IMR-90 (cell line): ENCODE data around the gene UNC5A. TPM values are rescaled to one million over a fixed set of nuclear protein-coding genes. Genes with fewer than 3 reads are reported as not detected.

Source experiments
- ATAC-seq: fragments of 200-7000 bp; cut with Tn5 transposase; 2 replicates; pipeline ENCODE4 v1.9.1; 2020; ENCODE audit warnings: low read depth, mild to moderate bottlenecking, moderate library complexity
- BruUV-seq: library from RNA; stranded (reverse); fragments of 400-500 nt; replicated peaks from 2 replicates; lab custom pipeline; 2021; lab: Mats Ljungman, UMichigan
- CTCF ChIA-PET: fragments of 300-600 bp; formaldehyde crosslinking; extraction: SDS; loops from one replicate; lab custom pipeline; 2021; ENCODE audit warnings: antibody characterized with exemption; lab: Yijun Ruan, JAX
- POLR2A ChIA-PET: fragments of 300-600 bp; sonication (Branson Sonifier 250); formaldehyde crosslinking; loops from one replicate; lab custom pipeline; 2022; ENCODE audit warnings: antibody characterized with exemption; ENCODE audit not compliant: unreplicated experiment; lab: Charles Lee
- DNase-seq: peaks from one replicate; pipeline ENCODE4 v3.0.0; 2013
- H2AFZ ChIP-seq: replicated peaks from 2 replicates; pipeline ENCODE3; 2013; ENCODE audit warnings: low read length, mild to moderate bottlenecking; ENCODE audit not compliant: poor library complexity
- H2AK5ac ChIP-seq: 2 replicates; pipeline ENCODE4 v1.6.1; 2013; ENCODE audit warnings: low read depth, low read length, inconsistent platforms
- H2AK9ac ChIP-seq: replicated peaks from 2 replicates; pipeline ENCODE3; 2013; ENCODE audit warnings: mild to moderate bottlenecking, low read depth, low read length, moderate library complexity; ENCODE audit not compliant: poor library complexity
- H2BK120ac ChIP-seq: 2 replicates; pipeline ENCODE4 v1.6.1; 2013; ENCODE audit warnings: low read depth, low read length, inconsistent platforms
- H2BK15ac ChIP-seq: 3 replicates; pipeline ENCODE4 v1.6.1; 2013; ENCODE audit warnings: low read depth, low read length, inconsistent platforms
- H2BK20ac ChIP-seq: 2 replicates; pipeline ENCODE4 v1.6.1; 2013; ENCODE audit warnings: low read depth, mild to moderate bottlenecking, inconsistent platforms, low read length, moderate library complexity
- H2BK5ac ChIP-seq: 2 replicates; pipeline ENCODE4 v1.6.1; 2013; ENCODE audit warnings: mild to moderate bottlenecking, low read depth, low read length, inconsistent platforms; ENCODE audit not compliant: poor library complexity, severe bottlenecking
- H3K14ac ChIP-seq: replicated peaks from 2 replicates; pipeline ENCODE4 v1.6.1; 2013; ENCODE audit warnings: low read depth, low read length, inconsistent platforms
- H3K18ac ChIP-seq: 2 replicates; pipeline ENCODE4 v1.6.1; 2013; ENCODE audit warnings: low read depth, low read length, control low read depth
- H3K23ac ChIP-seq: 2 replicates; pipeline ENCODE4 v1.6.1; 2013; ENCODE audit warnings: low read depth, low read length, inconsistent platforms
- H3K27ac ChIP-seq: 2 replicates; pipeline ENCODE4 v1.5.1; 2013; ENCODE audit warnings: mild to moderate bottlenecking, control low read depth, low read length; ENCODE audit not compliant: insufficient read depth
- H3K27me3 ChIP-seq: 2 replicates; pipeline ENCODE4 v1.6.1; 2013; ENCODE audit warnings: low read length; ENCODE audit not compliant: control insufficient read depth, insufficient read depth
- H3K36me3 ChIP-seq: 2 replicates; pipeline ENCODE4 v1.6.1; 2013; ENCODE audit warnings: low read length, mixed read lengths; ENCODE audit not compliant: control insufficient read depth, insufficient read depth
- H3K4ac ChIP-seq: 2 replicates; pipeline ENCODE4 v1.6.1; 2013; ENCODE audit warnings: low read depth, low read length, inconsistent platforms
- H3K4me1 ChIP-seq: 2 replicates; pipeline ENCODE4 v1.6.1; 2013; ENCODE audit warnings: low read length, mixed read lengths; ENCODE audit not compliant: control insufficient read depth, insufficient read depth
- H3K4me2 ChIP-seq: 2 replicates; pipeline ENCODE4 v1.6.1; 2013; ENCODE audit warnings: low read depth, mild to moderate bottlenecking, control low read depth, low read length, moderate library complexity
- H3K4me3 ChIP-seq: 2 replicates; pipeline ENCODE4 v1.5.1; 2013; ENCODE audit warnings: low read depth, mild to moderate bottlenecking, control low read depth, low read length, moderate library complexity; ENCODE audit not compliant: insufficient read depth
- H3K56ac ChIP-seq: 2 replicates; pipeline ENCODE4 v1.6.1; 2013; ENCODE audit warnings: low read length, inconsistent platforms; ENCODE audit not compliant: insufficient read depth; ENCODE audit errors: extremely low read depth
- H3K79me1 ChIP-seq, 2 experiments: 2 replicates each; pipeline ENCODE4 v1.6.1; 2013; ENCODE audit warnings: low read length in 2 of 2, inconsistent platforms in 1 of 2, low read depth in 1 of 2
- H3K9ac ChIP-seq: 2 replicates; pipeline ENCODE4 v1.6.1; 2013; ENCODE audit warnings: low read depth, low read length, control low read depth
- H3K9me1 ChIP-seq: 2 replicates; pipeline ENCODE4 v1.6.1; 2013; ENCODE audit warnings: low read length, inconsistent platforms; ENCODE audit not compliant: insufficient read depth
- H3K9me3 ChIP-seq: 2 replicates; pipeline ENCODE4 v1.6.1; 2013; ENCODE audit warnings: low read length; ENCODE audit not compliant: control insufficient read depth, insufficient read depth
- H4K20me1 ChIP-seq: 2 replicates; pipeline ENCODE4 v1.6.1; 2013; ENCODE audit warnings: low read length, inconsistent platforms; ENCODE audit not compliant: insufficient read depth
- H4K5ac ChIP-seq: 2 replicates; pipeline ENCODE4 v1.6.1; 2013; ENCODE audit warnings: mild to moderate bottlenecking, low read depth, low read length, control low read depth
- H4K8ac ChIP-seq, 2 experiments: 2 replicates each; pipeline ENCODE4 v1.6.1; 2013; ENCODE audit warnings: low read depth in 2 of 2, low read length in 2 of 2, control low read depth in 1 of 2, inconsistent platforms in 1 of 2
- H4K91ac ChIP-seq: 2 replicates; pipeline ENCODE4 v1.6.1; 2013; ENCODE audit warnings: low read depth, low read length, inconsistent platforms; ENCODE audit not compliant: insufficient read depth
- POLR2A ChIP-seq: IDR thresholded peaks from 2 replicates; pipeline ENCODE4 v1.6.1; 2012; ENCODE audit warnings: mild to moderate bottlenecking, low read depth, low read length
- SMC3 ChIP-seq: fragments of 150-350 bp; IDR thresholded peaks from 2 replicates; pipeline ENCODE4 v1.6.1; 2016; ENCODE audit warnings: low read depth, mild to moderate bottlenecking, antibody characterized with exemption, low read length, moderate library complexity
- WGBS, 2 experiments: methylation state at CpG; one replicate each; pipeline versions ENCODE4 v1.1.5 to v1.1.7; 2013; ENCODE audit warnings: missing lambda C conversion rate in 2 of 2; ENCODE audit not compliant: insufficient read length in 1 of 2; ENCODE audit errors: extremely low coverage in 2 of 2; 5-methylcytosine and 5-hydroxymethylcytosine counted together
- dilution Hi-C: fragments of 300-500 bp; cut with HindIII; formaldehyde crosslinking; loops from one replicate; pipeline ENCODE4 v1.14.3; 2018; ENCODE audit warnings: low sequenced_read_pairs; ENCODE audit not compliant: unreplicated experiment
- in situ Hi-C: fragments of 300-500 bp; cut with MboI; formaldehyde crosslinking; loops from 3 replicates; pipeline ENCODE4 v1.14.3; 2019; ENCODE audit warnings: low sequenced_read_pairs, inconsistent platforms, mixed read lengths
- intact Hi-C: fragments of 100-400 bp; cut with micrococcal nuclease; formaldehyde crosslinking; loops from 2 replicates; pipeline ENCODE4 v1.10.0; 2022
- polyA plus RNA-seq, 3 experiments: library from polyadenylated mRNA; depleted of rRNA; stranded (reverse); fragments of >200 nt; gene quantifications; 2 replicates each; pipeline ENCODE4 v1.2.3, GENCODE V29; 2012; ENCODE audit warnings: low replicate concordance in 1 of 3
- total RNA-seq: library from RNA; depleted of rRNA; stranded (reverse); fragments of >200 nt; gene quantifications from 2 replicates; pipeline ENCODE4 v1.2.3, GENCODE V29; 2012

The UNC5A gene
- total and polyA plus RNA-seq, 2 of the 4 experiments (the other 2 are of a cell fraction) = not detected

DNA sequence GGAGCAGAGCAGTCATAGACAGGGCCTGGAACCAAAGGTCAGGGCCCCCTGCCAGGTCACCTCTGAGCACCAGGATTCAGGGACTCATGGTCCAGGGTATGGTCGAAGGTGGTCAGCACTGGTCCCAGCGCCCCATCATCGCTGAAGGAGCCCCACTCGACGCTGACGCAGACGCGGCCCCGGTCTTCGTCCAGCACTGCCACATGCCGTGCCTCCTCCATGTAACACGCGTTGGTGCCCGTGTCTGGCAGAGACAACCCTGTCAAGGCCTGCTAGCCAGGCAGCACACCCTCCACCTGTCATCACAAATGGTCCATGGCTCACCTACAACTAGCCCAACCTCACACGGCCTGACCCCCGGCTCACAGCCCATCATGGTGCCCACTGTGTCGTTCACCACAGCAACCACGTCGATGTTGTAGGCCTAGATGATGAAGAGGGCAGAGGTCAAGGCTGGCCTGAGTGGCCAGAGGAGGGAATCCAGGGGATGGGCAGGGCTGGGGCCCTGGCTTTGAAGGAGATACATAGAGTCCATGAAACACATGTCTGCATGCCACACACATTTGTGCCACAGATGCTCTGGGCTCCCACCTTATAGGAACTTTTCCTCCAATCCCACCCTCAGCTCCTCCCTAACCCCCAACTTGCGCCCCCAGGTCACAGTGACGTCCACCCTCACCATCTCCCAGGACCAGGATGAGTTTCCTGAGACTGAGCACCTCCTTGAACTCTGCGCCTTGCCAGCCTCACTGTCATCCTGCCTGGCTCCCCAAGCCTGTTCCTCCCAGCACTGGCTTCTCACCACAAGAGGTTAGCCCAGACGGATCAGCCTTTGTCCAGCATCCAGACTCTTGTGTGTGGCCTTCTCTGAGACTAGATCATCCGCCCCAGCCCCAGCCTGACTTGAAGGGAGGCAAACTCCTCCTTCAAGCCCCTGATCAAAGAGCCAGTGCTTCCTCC lies 79.2 kb downstream of the UNC5A start:
- no peak overlapping the region for H2BK5ac ChIP-seq
- no peak overlapping the region for H3K18ac ChIP-seq
- H3K9ac ChIP-seq = no peak overlapping the region
- H4K5ac ChIP-seq = no peak overlapping the region
- H4K8ac ChIP-seq = no peak overlapping the region
- no TSS peak for BruUV-seq
- H3K4me2 ChIP-seq = no peak overlapping the region
- H3K36me3 ChIP-seq = no peaks in the 10 kb centered on the region
- no peak for ATAC-seq
- no peak overlapping the region for H4K91ac ChIP-seq
- no peaks in the 10 kb centered on the region for H3K4me1 ChIP-seq
- TF ChIP-seq POLR2A (no peak), SMC3 (no peak)
- H3K4ac ChIP-seq = no peak overlapping the region
- ChIA-PET POLR2A (no interaction called here), CTCF (no interaction called here)
- no peak overlapping the region for H2AK9ac ChIP-seq
- H3K27ac ChIP-seq = no peak overlapping the region
- in situ Hi-C loops = no loop called here
- H3K14ac ChIP-seq = no peak overlapping the region
- peak overlapping the region; percentile 21 for H2AFZ ChIP-seq
- H2AK5ac ChIP-seq = no peak overlapping the region
- intact Hi-C loops = no loop called here
- peaks cover 49% of the 10 kb centered on the region for H3K27me3 ChIP-seq
- no peaks in the 10 kb centered on the region for H4K20me1 ChIP-seq
- 81% methylated on average over 14 of the region's 24 CpGs; no CpG with 5 or more reads in 1 of the 2 experiments for WGBS, 2 experiments
- no peak overlapping the region for H2BK20ac ChIP-seq
- no peak overlapping the region for H3K23ac ChIP-seq
- H3K9me3 ChIP-seq = no peaks in the 10 kb centered on the region
- no peak overlapping the region for H3K56ac ChIP-seq
- no peak for DNase-seq
- no peaks in the 10 kb centered on the region for H3K9me1 ChIP-seq
- H3K4me3 ChIP-seq = no peak overlapping the region
- no peak overlapping the region for H2BK120ac ChIP-seq
- no peak overlapping the region for H2BK15ac ChIP-seq
- H3K79me1 ChIP-seq = no peaks in the 10 kb centered on the region
- dilution Hi-C loops = no loop called here
